HG03354 (cell line): ENCODE measurements around the gene OR6K6.

Experiments
- ATAC-seq: cut with Tn5 transposase; IDR thresholded peaks from one replicate; pipeline ENCODE4 v1.9.1; 2021; ENCODE audit warnings: mild to moderate bottlenecking; ENCODE audit not compliant: unreplicated experiment, poor library complexity, severe bottlenecking

Gene OR6K6

DNA sequence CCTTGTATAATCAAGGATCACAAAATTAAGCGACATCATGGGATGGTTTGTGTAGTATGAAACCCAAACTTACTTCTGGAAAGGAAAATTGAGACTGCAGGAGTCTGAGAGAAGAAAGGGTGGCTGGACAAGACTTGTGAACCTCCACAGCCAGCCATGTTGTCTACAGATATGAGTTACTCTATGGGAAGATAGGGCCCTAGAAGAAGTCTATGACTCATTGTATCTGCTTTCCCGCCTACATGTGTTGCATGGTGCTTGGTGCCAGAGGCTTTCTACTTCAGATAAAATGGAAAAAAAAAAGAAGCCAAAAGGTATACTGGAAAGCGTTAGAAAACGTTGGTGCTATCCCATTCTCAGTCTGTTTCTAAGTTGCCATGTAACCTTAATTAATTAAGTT is 45.2 kb downstream of the OR6K6 start:
- ATAC-seq: no peak

DNA sequence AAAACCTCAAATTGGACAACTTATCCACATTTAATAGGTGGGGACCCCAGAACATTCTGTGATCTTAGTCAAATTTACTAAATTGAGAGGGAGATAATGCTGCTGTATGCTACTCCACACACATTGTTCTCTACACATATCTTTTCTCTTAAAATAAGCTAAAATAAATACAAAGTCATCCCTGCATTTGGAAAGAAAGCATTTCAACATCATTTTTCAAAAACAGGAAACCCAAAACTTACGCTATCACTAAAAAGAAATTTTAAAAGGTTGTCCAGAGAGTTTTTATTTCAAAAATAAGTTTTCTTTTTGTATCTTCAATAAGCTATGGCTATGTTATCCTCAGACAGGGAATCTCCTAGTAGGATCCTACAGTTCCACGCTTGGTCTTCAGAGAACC is 46.0 kb downstream of the OR6K6 start:
- ATAC-seq: no peak

DNA sequence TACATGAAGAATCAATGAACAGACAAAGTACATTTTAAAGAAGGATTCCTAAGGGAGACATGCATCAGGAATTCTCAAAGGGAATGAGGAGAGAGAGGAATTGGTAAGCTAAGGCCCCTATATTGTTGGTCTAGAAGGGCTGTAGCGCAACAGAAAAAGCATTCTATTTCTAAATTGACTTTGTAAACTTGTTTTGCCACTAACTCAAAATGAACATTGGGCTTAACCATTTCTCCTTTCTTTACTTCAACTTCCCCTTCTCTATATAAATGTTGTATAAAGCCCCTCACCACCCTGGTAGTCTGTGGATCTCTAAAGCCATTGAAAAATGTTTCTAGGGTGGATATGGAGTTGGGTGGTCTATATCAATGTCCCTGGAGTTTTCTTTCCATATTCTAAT is 46.9 kb downstream of the OR6K6 start:
- ATAC-seq: no peak

DNA sequence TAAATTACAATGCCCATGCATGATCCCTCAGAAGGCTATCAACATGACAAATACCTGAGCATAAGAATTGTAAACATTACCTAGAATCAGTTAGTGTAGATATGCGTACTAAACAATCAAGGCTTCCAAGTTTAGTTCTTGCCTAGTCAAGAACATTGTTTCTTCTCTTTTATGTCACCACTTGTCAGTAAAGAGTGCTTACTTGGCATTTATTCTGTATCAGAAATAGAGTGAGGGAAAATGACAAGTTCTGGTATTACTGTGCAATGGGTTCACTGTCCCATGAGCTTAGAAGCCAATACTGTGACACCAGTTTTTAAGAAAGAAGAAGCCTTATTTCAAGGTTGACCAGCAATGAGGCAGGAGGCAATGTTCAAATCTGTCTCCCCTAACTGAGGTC is 49.2 kb downstream of the OR6K6 start:
- ATAC-seq: no peak
